Body of pancreas (tissue), 4 donors: ENCODE results near the gene ARHGEF17. TPM values are rescaled to one million over a fixed set of nuclear protein-coding genes. Genes with fewer than 3 reads are reported as not detected.

ENCODE experiments used
- ATAC-seq: fragments of 150-250 bp; one replicate; pipeline ENCODE4 v1.9.1; 2016
- DNase-seq, 4 donors: peaks; one replicate each; pipeline ENCODE4 v3.0.0-alpha.2; 2019
- H3K27ac ChIP-seq, 4 donors: fragments of 200-600 bp; sonication (generic); 1 replicate in 3 of 4; 2 replicates in 1 of 4; pipeline versions ENCODE4 v1.5.1 to v1.6.1; 2016 to 2019; ENCODE audit warnings: mild to moderate bottlenecking in 1 of 4, mixed read lengths in 1 of 4, moderate library complexity in 1 of 4
- H3K27me3 ChIP-seq, 2 donors: fragments of 200-600 bp; sonication (generic); one replicate each; pipeline ENCODE4 v1.6.0; 2016; ENCODE audit warnings: mild to moderate bottlenecking in 1 of 2
- H3K36me3 ChIP-seq, 2 donors: fragments of 200-600 bp; sonication (generic); replicated peaks in 1 of 2; 2 replicates each; pipeline ENCODE4 v1.5.1; 2016; ENCODE audit warnings: low read depth in 2 of 2; ENCODE audit not compliant: insufficient read depth in 1 of 2
- H3K4me1 ChIP-seq: fragments of 200-600 bp; sonication (generic); one replicate; pipeline ENCODE4 v1.6.0; 2016
- H3K4me3 ChIP-seq, 2 donors: fragments of 200-600 bp; sonication (generic); 1 replicate in 1 of 2; 2 replicates in 1 of 2; pipeline ENCODE4 v1.5.1; 2016 to 2019
- H3K9me3 ChIP-seq, 3 donors: fragments of 200-600 bp; sonication (generic); 1 replicate in 2 of 3; 2 replicates in 1 of 3; pipeline ENCODE4 v1.5.1; 2016
- CTCF ChIP-seq, 7 experiments: fragments of 450-650 bp in 4 of 7; fragments of 200-600 bp in 3 of 7; sonication (generic) in 3 of 7; IDR thresholded peaks; one replicate each; pipeline ENCODE4 v1.5.1; 2016 to 2019; ENCODE audit warnings: antibody characterized with exemption in 7 of 7
- POLR2A ChIP-seq, 3 donors: fragments of 450-650 bp; IDR thresholded peaks; one replicate each; pipeline ENCODE4 v1.6.1; 2016; ENCODE audit warnings: antibody characterized with exemption in 3 of 3, mild to moderate bottlenecking in 2 of 3
- WGBS, 2 donors: methylation state at CpG; one replicate each; pipeline ENCODE4 v1.1.5; 2017; 5-methylcytosine and 5-hydroxymethylcytosine counted together
- intact Hi-C: fragments of 100-400 bp; cut with DNase I; formaldehyde crosslinking; loops from one replicate; pipeline ENCODE4 v1.15.1; 2023
- total RNA-seq, 2 donors: library from RNA; depleted of rRNA; stranded (reverse); fragments of >200 nt; gene quantifications; one replicate each; pipeline ENCODE4 v1.1.0, GENCODE V29; 2016

The ARHGEF17 gene
- total RNA-seq, 2 donors from 2014 or later, result 19.2 to 28.0 TPM

DNA sequence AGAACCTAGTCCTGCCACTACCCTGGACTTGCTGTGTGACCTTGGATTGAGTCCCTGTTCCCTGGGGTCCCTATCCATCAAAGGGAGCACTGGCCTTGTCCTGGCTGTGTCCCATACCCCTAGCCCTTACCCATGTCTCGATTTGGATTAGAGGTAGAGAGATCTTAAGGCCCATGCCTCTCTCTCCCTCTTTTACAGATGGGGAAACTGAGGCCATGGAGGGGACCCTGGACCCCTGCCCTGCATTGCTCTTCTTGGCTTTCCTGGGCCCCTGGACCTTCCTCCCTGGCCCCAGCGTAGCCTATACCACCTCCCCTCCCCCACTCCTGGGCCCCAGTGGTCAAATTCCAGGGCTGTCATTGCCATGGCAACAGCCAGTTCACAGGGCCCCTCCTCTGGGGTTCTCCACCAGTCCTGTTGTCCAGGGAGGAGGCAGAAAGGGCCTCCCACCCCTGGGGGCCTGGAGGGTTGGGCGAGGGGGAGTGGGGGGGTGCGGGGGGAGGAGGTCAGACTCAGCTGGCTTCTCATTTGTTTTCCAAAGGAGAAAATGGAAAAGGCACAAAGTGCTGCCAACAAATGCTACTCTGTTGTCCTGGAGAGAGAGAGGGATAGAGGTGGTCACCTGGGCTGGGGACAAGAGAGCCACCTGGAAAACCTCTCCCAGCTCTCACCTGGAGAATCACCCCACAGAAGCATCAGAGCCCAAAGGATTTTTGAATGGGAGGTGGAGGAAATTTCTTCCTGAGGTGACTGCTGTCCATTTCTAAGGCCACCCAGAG is 23.3 kb downstream of the ARHGEF17 start:
- 27 to 29% methylated on average over 3 to 4 of the region's 4 CpGs for WGBS, 2 donors
- H3K4me1 ChIP-seq, result peaks cover 26% of the 10 kb centered on the region
- H3K4me3 ChIP-seq, result no peak overlapping the region
- H3K27ac ChIP-seq, result peak overlapping the region in 3 of 4 donors; percentile 40 to 52 (median 45)
- intact Hi-C loops, result loop anchor here (5.0 kb wide), 1 partner anchor 34 kb away; no protein-coding TSS in a partner anchor
- H3K27me3 ChIP-seq, result no peaks in the 10 kb centered on the region
- no peaks in the 10 kb centered on the region for H3K36me3 ChIP-seq
- no peaks in the 10 kb centered on the region for H3K9me3 ChIP-seq
- DNase-seq (peak in 3 of 4 donors; percentile 44 to 61 (median 55)), ATAC-seq (peak; percentile 14)
- no peak for TF ChIP-seq POLR2A (IDR thresholded peaks at IDR 0.05)

DNA sequence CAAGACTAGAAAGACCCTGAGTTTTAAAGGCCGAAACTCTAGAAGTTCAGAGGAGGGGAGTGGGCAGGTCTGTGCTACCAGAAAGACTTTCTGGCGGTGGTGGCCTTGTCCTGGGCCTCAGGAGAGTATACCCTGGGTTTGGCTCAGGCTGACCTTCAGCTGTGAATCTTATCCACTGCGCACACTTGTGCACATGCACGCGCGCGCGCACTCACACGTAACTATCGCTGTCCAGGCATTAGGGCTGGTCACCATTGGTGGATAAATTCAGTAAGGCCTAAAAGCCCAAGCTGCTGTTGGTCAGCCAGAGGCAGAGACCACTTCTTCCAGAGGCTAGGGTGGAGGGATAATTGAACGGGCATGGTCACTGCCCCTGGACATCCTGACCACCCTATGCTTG is 25.1 kb downstream of the ARHGEF17 start:
- ATAC-seq (no peak), DNase-seq (no peak)
- Histone ChIP-seq H3K36me3 (no peaks in the 10 kb centered on the region), H3K27me3 (no peaks in the 10 kb centered on the region), H3K9me3 (no peaks in the 10 kb centered on the region), H3K27ac (no peak overlapping the region), H3K4me3 (no peak overlapping the region), H3K4me1 (peaks cover 26% of the 10 kb centered on the region)
- intact Hi-C loops, result loop anchor here (5.0 kb wide), 1 partner anchor 36 kb away; no protein-coding TSS in a partner anchor
- WGBS, 2 donors, result 87 to 88% methylated on average over 11 of the region's 11 CpGs
- TF ChIP-seq CTCF (IDR thresholded peaks at IDR 0.05), result no peak
- no peak for TF ChIP-seq POLR2A (IDR thresholded peaks at IDR 0.05)

GRCh38 chr11:73333640-73334383 is 25.7 kb downstream of the ARHGEF17 start:
- no peaks in the 10 kb centered on the region for H3K9me3 ChIP-seq
- DNase-seq, result no peak
- peak overlapping the region in 1 of 4 donors; percentile 27 for H3K27ac ChIP-seq
- TF ChIP-seq POLR2A (IDR thresholded peaks at IDR 0.05) (no peak), CTCF (IDR thresholded peaks at IDR 0.05) (no peak)
- no peak for ATAC-seq
- H3K4me1 ChIP-seq, result peaks cover 26% of the 10 kb centered on the region
- no peak overlapping the region for H3K4me3 ChIP-seq
- H3K36me3 ChIP-seq, result no peaks in the 10 kb centered on the region
- WGBS, 2 donors, result 72 to 77% methylated on average over 3 to 4 of the region's 4 CpGs
- intact Hi-C loops, result loop anchor here (5.0 kb wide), 1 partner anchor 37 kb away; no protein-coding TSS in a partner anchor
- no peaks in the 10 kb centered on the region for H3K27me3 ChIP-seq

GRCh38 chr11:73334384-73335203 is 26.5 kb downstream of the ARHGEF17 start:
- H3K36me3 ChIP-seq, result no peaks in the 10 kb centered on the region
- H3K27ac ChIP-seq, result peak overlapping the region in 1 of 4 donors; percentile 30
- H3K4me1 ChIP-seq, result peaks cover 26% of the 10 kb centered on the region
- ATAC-seq (peak; percentile 20), DNase-seq (peak in 3 of 4 donors; percentile 57 to 71 (median 64))
- no peak for TF ChIP-seq CTCF (IDR thresholded peaks at IDR 0.05)
- TF ChIP-seq POLR2A (IDR thresholded peaks at IDR 0.05), result no peak
- intact Hi-C loops, result loop anchor here (5.0 kb wide), 1 partner anchor 37 kb away; no protein-coding TSS in a partner anchor
- WGBS, 2 donors, result 50 to 73% methylated on average over 4 to 6 of the region's 6 CpGs
- no peaks in the 10 kb centered on the region for H3K9me3 ChIP-seq
- H3K4me3 ChIP-seq, result no peak overlapping the region
- H3K27me3 ChIP-seq, result no peaks in the 10 kb centered on the region
